OCI-M2 (cell line): ENCODE data around the gene DGKB.

Source experiments
- DNase-seq: peaks from one replicate; lab custom pipeline; 2025; ENCODE audit not compliant: unreplicated experiment; lab: John Stamatoyannopoulos, UW

The DGKB gene

DNA sequence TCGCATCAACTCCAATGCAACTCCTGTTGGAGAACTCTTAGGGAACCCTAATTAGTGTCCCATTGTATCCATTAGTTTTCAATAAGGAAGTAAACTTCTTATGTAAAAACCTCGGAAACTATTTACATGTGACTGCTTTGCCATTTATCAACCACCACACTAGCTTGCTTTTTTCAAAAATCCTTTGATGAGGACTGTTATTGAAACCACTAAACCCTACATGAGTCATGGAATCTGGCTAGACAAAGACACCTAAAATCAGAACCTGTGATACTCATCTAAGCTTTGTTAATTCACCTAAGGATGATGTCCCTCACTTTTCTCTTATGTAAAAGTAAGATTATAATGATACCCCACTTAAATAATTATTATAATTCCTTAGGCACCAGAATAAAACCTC lies 499.0 kb downstream of the DGKB start:
- DNase-seq, result no peak

DNA sequence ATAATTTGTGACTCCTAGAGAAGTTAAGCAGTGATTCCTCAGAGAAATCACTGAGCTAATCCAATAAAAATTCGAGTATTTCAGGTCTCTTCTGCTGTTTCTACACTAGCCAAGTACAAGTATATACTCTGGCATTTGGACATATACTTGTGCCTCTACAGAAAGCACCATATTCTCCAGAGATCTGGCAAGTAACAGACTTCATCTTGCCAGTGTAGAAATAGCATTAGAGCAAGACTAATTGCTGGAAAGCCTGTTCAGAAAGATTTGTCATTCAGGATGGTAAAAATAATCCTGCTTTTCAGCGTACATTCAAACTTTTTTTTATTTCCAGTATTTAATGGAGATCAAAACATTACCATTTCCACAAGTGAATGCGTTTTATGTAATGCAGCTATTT lies 502.3 kb downstream of the DGKB start:
- no peak for DNase-seq

DNA sequence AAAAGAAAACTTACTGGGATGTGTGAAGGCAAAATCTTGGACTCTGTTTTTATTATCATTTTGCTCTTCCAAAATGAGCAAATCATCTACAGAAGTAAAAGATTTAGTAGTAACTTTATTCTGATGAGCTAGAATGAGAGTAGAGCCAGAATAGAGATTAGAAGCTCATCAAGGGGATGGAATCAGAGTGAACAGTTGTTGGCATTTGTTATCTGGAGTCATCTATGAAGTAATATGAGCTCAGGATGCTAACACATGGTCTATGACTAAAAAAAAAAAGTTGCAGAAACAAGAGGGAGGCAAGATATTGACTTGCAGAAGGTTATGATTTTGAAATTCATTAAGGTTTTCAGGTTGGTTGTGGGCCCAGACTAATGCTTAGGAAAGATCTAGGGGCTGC lies 504.0 kb downstream of the DGKB start:
- no peak for DNase-seq

DNA sequence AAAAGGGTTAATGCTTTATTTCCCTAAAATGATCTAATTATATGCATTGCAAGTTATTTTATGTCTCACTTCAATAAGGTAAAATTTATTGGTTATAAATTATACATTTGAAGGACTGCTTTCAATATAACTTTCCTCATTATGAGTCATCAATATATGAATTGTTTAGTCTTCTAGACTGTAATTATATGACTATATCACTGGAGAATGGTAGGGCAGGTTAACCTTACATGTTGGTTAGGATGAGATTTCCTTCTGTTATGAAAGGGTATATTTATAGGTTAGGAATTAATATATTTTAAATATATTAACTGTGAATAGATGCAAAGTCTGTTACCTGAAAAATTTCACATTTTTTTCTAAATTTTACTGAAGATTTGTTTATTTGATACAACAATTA lies 506.7 kb downstream of the DGKB start:
- DNase-seq, result no peak

DNA sequence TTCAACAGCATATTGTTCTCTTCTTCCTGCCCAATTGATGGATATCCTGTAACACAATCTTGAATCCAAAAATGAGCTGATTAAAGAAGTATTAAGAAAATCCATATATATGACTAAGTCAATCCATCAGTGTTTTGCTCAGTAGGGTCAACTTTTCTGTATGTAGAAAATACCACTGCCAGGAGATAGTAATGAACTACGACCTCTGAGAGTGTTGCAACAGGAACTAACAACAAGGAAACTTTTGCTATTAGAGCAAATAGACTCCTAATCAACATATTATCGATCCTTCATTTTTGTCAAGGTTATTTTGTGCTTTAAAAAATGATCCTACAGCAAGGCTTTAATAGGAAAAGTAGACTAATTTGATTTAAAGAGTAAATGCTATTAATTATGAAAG lies 507.8 kb downstream of the DGKB start:
- no peak for DNase-seq

DNA sequence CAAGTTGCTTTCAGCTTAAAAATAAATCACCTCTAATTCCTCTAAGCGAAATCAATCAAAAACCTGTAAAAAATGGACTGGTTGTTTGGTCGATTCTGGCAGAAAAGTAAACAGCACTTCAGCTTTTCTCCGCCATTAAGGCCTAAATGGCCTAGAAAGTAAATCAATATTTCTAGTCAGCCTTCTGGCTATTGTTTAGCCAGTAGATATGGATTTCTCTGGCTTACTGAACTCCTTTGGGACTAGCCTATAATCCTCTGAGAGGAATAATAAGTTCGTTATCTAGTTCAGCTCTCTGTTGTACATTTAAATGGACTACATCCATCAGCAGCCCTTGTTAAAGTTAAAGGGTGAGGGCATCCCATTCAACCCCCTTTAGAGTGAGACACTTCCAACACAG lies 513.0 kb downstream of the DGKB start:
- no peak for DNase-seq

DNA sequence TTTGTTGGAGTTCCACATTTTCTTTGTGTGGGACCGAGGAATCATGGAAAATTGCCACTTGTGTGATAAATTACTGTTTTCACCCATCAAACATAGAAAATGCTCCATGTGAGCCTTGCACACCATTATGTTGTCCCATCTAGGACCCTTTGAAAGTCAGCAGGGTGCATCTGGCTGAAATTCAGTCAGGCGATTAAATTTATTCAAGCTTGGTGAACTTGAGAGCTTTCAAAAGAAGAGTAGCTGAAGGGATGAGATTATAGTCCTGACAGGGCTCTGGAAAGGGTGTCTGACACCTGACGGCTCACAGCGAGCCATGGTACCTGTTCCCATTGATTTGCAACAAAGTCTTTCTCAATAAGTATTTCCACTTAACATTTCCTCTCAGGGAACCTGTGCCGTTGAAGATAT lies 513.4 kb downstream of the DGKB start:
- no peak for DNase-seq

DNA sequence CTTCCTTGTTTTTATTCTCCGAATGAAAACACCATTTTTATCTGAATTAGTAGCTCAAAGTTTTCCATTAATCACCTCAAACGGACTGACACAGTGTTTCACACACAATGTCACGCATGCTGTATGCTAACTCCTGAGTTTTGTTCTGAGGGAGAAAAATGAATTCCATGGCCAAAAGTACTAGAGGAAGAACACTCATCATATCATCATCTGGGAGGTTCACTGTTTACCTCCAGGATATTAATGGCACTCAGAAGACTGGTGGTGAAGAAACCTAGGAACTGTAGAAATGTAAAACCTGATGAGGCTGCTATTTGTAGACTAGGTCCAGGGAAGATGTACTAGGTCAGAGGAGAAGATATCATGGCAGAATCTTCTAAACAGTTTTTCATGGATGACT lies 517.5 kb downstream of the DGKB start:
- DNase-seq, result no peak

DNA sequence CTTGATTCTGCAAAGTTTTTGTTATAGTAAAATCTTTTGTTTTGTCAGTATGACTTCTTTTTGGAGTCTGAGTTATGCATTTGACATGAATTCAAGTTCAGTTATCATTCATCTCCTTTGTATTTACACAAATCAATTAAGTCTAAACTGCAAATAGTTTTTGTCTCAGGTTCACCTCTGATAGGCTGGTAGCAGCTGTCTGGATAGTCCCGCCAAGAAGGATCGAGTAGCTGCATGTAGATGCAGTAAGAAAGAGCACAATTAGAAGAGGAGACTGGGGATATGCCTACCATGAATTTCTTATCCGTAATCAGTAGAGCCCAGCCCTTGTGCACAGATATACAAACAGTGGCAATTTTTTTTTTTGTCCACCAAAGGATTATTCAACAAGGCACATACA lies 520.6 kb downstream of the DGKB start:
- DNase-seq, result no peak

DNA sequence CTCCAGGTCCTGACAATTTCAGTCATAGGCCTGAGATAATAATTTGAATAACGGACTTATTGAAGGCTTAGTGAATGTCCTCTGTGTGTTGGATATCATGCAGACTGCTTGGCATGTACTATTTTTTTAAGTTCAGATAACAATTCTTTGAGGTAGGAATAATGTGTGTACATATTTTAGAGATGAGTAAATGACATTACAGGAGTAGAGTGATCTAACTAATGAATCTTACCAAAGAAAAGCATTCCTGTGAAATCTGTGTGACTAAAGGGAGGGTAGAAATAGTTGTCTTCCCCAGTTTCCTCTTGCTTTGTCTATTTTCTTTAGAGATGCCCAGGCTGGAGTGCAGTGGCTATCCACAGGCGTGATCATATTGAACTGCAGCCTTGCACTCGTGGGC lies 521.2 kb downstream of the DGKB start:
- DNase-seq, result no peak

DNA sequence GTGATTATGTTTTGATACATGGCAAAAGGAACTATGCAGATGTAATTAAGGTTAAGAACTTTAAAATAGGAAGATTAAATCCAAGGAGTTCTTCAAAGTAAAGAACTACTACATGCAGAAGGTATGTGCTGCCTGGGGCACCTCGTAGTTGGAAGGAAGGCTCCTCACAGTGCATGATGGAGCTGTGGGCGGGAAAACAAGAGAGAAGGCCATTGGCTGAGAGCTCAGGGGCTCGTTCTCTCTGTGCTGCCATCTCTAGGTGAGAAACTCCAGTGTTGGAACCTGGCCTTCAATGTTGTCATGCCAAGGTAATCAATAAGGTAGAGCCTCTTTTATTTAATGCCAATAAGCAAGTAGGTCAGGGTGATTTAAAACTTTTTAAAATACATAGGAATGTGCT lies 521.7 kb downstream of the DGKB start:
- DNase-seq, result no peak

DNA sequence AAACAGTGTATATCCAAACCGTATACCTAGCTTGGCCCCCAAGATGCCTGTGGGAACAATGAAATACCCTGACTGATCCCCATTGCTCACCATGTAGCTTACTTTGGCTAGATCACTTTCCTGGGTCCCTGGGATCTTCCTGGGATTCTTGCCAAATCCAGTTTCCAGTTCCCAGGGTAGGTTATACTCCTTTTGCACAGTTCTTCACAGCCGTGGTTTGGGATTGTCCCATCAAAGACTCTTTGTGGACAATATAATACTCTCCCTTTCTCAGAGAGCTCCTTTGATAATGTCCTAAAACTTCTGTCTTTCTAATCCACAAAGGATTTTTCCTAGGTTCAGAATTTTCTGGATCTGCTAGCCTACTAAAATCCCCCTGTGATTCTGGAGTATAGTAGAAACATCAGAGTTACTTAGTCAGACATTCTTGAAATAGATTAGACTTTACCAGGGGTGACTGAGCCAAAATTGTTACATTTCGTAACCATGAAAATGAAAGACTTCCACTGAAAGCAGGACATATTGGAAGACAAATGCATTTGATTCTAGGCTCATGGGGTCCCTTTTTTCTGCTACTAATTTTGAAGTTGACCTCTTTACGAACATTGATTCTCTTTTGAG lies 524.8 kb downstream of the DGKB start:
- DNase-seq, result no peak

DNA sequence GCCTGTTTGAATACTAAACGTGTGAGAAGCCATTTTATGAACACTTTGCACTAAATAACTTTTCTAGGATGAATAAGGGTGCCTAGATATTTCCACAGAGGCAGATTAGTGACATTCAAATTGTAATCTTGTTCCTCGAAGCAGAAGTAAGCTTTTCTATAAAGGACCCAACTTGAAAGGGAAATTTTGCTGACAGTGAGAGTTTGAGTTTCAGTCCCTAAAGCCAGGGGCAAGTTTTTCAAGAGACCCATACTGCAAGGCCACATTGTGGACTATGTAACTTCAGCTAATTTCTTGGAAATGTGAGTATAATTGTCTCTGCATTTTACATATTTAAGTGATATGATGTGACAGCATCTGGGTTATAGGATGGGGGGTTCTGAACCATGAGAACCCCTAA lies 525.8 kb downstream of the DGKB start:
- no peak for DNase-seq

DNA sequence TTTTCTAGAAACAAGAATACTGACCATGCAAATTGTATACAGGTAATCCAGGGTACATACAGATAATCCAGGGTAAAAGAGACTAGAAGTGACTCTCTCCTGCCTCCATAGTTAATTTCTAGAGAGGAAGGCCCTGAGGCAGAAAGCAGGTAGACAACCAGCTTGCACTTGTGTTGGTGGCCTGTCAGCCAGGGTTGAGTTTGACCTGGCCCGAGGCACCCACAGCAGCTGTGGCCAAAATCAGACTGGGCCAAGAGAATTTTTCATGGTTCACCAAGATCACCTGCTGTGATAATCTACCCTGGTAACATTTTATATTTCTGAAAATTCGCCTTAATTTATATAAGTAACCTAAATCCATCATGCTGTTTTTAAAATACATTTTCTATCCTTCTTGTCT lies 526.6 kb downstream of the DGKB start:
- DNase-seq, result no peak

DNA sequence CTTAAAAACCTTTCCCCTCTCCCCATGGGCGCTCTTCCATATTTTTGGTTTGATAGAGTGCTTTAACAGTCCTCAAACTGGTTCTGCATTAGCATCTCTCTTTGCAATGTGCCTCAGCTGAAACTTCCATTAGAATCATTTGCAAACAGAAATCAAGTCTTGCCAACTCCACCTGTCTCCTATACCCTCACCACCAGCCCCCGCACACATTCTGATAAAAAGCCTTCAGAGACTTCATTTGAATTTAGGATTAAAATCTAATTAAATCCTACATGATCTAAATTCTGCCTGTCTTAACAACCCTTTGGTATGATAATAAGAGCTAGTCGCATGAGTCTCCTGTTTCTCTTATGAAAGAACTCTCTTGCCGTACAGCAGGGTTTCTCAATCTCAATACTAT lies 528.2 kb downstream of the DGKB start:
- no peak for DNase-seq

DNA sequence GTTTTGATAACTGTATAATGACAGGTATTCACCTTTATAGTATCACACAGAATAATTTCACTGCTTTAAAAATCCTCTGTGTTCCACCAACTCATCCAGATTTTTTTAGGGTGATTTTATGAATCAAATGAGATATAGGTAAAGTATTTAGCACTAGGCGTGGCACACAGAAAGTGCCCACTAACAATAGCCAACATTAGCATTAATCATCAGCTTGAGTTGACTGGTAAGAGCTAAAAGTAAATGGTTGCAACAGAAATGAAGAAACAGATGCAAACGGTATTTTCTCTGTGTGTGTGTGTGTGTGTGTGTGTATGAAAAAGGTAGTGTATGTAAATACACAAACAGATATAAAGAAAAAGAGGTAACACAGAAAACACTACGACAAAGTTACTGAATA lies 534.3 kb downstream of the DGKB start:
- DNase-seq, result no peak

DNA sequence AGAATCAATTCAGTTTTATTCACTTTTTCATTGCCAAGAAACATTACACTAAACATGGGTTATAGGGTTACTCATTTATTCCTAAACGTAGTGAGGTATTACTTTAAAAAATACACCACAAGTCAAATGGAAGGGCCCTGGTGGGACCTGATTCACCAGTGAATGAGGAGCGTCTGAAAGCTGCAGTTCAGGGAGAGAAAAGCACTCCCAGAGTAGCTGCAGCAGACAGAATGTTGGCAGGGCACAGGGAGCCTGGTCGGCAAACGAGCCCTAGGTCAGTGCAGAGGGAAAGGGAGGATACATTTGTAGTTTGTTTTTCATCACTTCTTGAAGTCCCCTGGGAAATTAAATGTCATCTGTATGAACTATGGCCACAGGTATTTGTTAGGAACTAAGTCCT lies 551.4 kb downstream of the DGKB start:
- DNase-seq, result no peak

DNA sequence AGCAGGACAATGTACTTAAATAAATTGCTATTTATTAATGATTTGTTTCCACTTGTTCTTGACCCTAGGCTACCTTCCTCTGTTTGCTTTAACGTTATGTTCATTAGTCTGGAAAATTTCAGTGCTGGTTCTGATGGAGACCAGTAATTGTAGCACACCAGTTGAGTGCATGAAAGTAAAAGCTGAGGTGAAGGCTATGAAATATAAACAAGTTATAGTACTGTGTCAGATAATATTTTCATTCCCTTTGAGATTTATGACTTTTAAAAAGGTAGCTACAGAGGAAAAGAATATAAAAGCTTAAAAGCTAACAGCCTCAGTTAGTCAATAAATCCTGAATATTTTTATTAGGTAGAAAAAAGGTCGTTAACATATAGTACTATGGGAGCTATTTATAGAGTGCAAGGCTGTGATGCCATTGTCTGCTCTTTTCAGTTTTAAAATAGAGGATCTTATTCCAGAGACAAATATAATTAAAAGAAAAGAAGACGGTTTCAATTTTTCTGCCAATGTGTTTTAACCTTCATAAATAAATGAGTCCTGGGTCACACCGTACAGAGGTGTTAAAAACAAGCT lies 561.3 kb downstream of the DGKB start:
- no peak for DNase-seq

DNA sequence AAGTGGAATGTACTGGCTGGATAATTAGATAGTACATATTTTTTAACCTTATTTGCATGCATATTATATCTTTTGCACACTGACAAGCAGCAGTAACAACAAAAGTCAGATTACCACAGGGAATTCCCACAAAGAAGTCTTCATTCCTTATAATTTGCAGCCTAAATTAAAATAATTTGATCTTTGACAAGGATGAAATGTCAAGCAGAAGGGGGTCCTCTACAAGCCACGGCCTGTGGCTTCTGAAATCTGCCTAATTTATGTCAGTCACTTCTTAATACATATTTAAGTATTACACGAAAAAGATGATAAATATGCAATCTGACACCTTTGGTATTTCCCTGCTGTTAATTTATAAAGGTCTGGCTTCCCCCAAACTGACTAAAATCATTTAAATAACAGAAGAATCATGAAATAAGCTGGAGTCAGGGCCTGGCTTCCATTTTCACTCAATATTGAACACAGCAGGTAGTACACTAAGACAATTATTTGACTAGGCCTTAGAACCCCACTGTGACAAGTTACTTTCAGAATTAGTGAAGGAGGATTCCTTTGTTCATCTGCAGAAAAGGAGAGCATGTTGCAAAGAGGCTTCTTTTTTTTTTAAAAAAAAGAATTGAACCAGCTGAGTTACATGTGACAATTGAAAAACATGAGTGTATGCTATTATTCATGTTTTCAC lies 562.0 kb downstream of the DGKB start:
- DNase-seq, result no peak

DNA sequence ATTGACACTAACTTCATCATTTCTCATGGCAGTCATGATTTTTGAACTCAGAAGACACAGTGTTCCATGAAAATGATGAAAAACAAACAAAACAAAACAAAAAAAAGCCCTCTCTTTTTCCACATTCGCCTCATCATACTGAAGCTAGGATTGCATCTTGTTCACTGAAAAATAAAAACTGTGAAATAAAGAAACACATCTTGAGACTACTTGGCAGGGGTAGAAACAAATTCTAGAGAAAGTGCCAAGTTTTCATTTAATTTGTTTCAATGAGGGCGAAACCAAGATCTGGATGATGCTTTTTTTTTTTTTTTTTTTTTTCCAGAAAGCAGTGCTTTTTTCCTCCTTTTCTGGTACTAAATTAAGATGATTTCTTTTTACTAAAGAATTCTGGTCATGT lies 562.7 kb downstream of the DGKB start:
- no peak for DNase-seq

DNA sequence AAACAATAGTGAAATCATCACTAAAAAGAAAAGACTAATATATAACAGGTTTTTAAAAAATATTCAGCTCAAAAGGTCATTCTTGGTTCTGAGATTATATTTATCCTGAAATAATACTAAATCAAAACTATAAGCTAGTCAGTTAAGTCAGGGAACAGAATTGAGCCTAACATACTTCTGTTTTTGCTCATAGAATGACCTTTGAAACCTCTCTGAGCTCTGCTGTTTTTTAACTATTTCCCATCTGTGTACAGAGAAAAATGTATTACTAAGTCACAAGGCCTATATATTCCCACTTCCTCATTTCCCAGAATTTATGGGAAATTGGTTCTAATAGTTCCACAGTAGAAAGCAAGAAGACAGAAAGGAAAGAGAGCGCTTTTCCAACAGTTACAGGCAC lies 566.3 kb downstream of the DGKB start:
- no peak for DNase-seq

DNA sequence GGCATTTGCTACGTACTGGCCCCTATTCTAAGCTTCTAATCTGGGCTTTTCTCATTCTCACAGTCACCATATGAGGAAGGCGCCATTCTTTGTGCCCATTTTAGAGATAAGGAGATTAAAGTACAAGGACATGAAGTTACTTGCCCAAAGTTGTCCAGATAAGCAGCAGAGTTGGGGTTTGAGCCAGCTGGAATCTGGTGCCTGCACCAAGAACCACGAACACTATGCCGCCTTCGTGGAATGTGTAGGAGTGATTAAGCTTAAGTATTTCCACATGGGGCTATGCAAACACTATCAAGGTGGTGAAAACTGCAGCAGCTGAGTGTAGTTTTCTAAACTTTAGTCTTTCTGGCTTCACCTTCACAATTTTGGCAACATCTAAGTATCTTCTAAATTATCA lies 570.4 kb downstream of the DGKB start:
- no peak for DNase-seq

DNA sequence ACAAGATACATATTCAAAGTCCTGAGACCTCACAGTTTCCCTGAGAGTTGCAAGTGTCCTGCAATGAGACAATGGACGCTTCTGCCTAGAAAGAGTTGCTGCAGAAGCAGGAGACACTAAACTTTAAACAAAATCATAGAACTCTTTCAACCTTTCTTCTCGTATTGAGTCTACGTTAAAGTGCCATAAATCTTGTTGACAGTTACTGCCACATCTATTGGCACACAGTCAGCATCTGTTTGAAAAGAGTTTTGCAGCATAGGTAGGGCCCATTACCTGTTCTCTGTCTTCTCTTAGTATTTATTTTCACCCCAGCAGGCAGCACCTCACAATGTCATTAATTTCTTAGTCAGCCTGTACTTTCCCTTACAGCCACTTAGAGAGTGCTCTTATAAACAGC lies 577.8 kb downstream of the DGKB start:
- DNase-seq, result no peak
